Ovary (tissue), 3 donors: Measurements from ENCODE around the gene OR51B4.

ENCODE experiments used
- EP300 ChIP-seq: sonication (generic); formaldehyde crosslinking; IDR thresholded peaks from one replicate; pipeline ENCODE4 v1.6.1; 2017; ENCODE audit warnings: antibody characterized with exemption
- TF ChIP-seq, protein P1 (sequence below), 3 donors: fragments of 450-650 bp in 2 of 3; fragments of 200-600 bp in 1 of 3; IDR thresholded peaks; one replicate each; pipeline versions ENCODE4 v1.5.1 to v1.8.0; 2016 to 2022; ENCODE audit warnings: antibody characterized with exemption in 3 of 3, mild to moderate bottlenecking in 1 of 3
- donor health status: DM: no; HTN: no; CAD: no.

DNA sequence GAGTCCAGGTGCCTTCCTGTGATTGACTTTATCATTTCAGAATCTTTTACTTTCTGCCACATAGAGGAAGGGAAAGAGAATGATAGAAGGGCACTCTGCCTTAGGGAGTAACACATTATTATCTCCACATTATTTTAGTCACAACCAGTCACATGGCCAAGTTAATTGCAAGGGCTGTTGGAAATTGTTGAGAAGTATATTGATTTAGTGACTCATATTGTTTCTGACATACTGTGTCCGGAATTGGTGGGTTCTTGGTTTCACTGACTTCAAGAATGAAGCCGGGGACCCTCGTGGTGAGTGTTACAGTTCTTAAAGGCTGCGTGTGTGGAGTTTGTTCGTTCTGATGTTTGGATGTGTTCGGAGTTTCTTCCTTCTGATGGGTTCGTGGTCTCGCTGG lies 8.7 kb downstream of the OR51B4 start:
- TF ChIP-seq, protein P1, sequence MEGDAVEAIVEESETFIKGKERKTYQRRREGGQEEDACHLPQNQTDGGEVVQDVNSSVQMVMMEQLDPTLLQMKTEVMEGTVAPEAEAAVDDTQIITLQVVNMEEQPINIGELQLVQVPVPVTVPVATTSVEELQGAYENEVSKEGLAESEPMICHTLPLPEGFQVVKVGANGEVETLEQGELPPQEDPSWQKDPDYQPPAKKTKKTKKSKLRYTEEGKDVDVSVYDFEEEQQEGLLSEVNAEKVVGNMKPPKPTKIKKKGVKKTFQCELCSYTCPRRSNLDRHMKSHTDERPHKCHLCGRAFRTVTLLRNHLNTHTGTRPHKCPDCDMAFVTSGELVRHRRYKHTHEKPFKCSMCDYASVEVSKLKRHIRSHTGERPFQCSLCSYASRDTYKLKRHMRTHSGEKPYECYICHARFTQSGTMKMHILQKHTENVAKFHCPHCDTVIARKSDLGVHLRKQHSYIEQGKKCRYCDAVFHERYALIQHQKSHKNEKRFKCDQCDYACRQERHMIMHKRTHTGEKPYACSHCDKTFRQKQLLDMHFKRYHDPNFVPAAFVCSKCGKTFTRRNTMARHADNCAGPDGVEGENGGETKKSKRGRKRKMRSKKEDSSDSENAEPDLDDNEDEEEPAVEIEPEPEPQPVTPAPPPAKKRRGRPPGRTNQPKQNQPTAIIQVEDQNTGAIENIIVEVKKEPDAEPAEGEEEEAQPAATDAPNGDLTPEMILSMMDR (IDR thresholded peaks at IDR 0.05): no peak
- TF ChIP-seq EP300: no peak
